ENCODE results near the gene GRM3.

- TF ChIP-seq SUZ12 (IDR thresholded peaks at IDR 0.05; ENCODE audit: extremely low read depth, insufficient read depth, insufficient read length) (no peak), ZNF274 (IDR thresholded peaks at IDR 0.05; ENCODE audit: low read depth, low read length) (no peak)
Observed at GRCh38 chr7:86748201-86748600, 104.5 kb downstream of the GRM3 start.

Data from NT2/D1 (cell line).